Activated CD4-positive, alpha-beta T cell treated with anti-CD3 and anti-CD28 coated beads, Interleukin-2, amount 50 U/mL, for 48 hours (primary cell): Measurements from ENCODE around the gene MPC2.
A peak's percentile ranks its signal among the peaks of the same experiment; 100 is the strongest.

Source experiments
- DNase-seq, 2 experiments: peaks; one replicate each; pipeline ENCODE4 v3.0.0-alpha.2; 2020

Gene MPC2

GRCh38 chr1:167936930-167937708 lies at the start of gene MPC2:
Gene MPC2, minus strand, starts transcription at chr1:167937072. Its CDS starts 1,231 bp downstream, at chr1:167935841.
- peak; percentile 61 to 72 for DNase-seq

GRCh38 chr1:167984886-167985489 lies 48.1 kb upstream of the MPC2 start:
- peak in 1 of 2 experiments; percentile 14 for DNase-seq

- no peak for DNase-seq
These were observed 47.0 kb upstream of the MPC2 start for GRCh38 chr1:167983797-167984420.

GRCh38 chr1:167981933-167982332 lies 45.1 kb upstream of the MPC2 start:
- no peak for DNase-seq

- no peak for DNase-seq
These were observed 40.4 kb upstream of the MPC2 start for GRCh38 chr1:167977245-167977644.

- DNase-seq, result no peak
These were observed 37.8 kb upstream of the MPC2 start for GRCh38 chr1:167974698-167975097.

GRCh38 chr1:167973832-167974231 lies 37.0 kb upstream of the MPC2 start:
- DNase-seq, result no peak

- no peak for DNase-seq
These were observed 31.7 kb upstream of the MPC2 start for GRCh38 chr1:167968569-167968968.

GRCh38 chr1:167966050-167966449 lies 29.2 kb upstream of the MPC2 start:
- DNase-seq, result no peak

- no peak for DNase-seq
These were observed 27.8 kb upstream of the MPC2 start for GRCh38 chr1:167964646-167965045.

GRCh38 chr1:167957710-167958109 lies 20.8 kb upstream of the MPC2 start:
- DNase-seq, result no peak

GRCh38 chr1:167955915-167956314 lies 19.0 kb upstream of the MPC2 start:
- no peak for DNase-seq

GRCh38 chr1:167950569-167950968 lies 13.7 kb upstream of the MPC2 start:
- DNase-seq, result no peak

GRCh38 chr1:167949785-167950184 lies 12.9 kb upstream of the MPC2 start:
- DNase-seq, result no peak

- DNase-seq, result no peak
These were observed 10.9 kb upstream of the MPC2 start for GRCh38 chr1:167947733-167948132.

- DNase-seq, result no peak
These were observed 6.7 kb upstream of the MPC2 start for GRCh38 chr1:167943541-167943940.

- DNase-seq, result no peak
These were observed 3.4 kb upstream of the MPC2 start for GRCh38 chr1:167940264-167940663.

- DNase-seq, result no peak
These were observed 1.3 kb upstream of the MPC2 start for GRCh38 chr1:167938080-167938636.

- no peak for DNase-seq
These were observed 788 bp upstream of the MPC2 start for GRCh38 chr1:167937709-167938010.

- DNase-seq, result peak; percentile 94 to 95
These were observed 573 bp downstream of the MPC2 start, which contains the start of gene DCAF6 for GRCh38 chr1:167936068-167936929. Gene DCAF6, plus strand, starts transcription at chr1:167936683. Its CDS starts 229 bp downstream, at chr1:167936912.

GRCh38 chr1:167935216-167936067 lies 1.4 kb downstream of the MPC2 start:
- peak; percentile 40 to 54 for DNase-seq
